Activated CD4-positive, alpha-beta T cell treated with anti-CD3 and anti-CD28 coated beads, Interleukin-2, amount 50 U/mL, for 1 hour (primary cell): ENCODE data around the gene AUTS2.
A peak's percentile ranks its signal among the peaks of the same experiment; 100 is the strongest.

Source experiments
- DNase-seq: peaks from one replicate; pipeline ENCODE4 v3.0.0-alpha.2; 2020

AUTS2 gene

DNA sequence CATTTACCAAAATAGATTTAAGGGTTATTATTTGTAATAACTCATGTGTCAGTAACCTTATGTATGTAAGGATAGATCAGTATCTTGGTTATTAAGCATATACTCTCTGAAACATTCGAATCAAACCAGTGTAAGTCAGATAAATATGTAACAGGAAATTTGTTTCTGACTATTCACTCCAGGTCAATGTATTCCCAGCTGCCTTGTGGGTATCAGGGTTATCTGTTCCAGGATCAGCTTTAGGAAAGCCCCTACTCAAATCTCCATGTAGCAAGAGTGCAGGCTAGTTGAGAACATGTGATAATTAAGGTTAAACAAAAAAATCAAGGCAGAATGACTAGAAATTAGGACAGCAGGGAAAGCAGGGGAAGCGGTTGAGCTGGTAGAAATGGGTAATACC is 201.7 kb downstream of the AUTS2 start:
- no peak for DNase-seq

DNA sequence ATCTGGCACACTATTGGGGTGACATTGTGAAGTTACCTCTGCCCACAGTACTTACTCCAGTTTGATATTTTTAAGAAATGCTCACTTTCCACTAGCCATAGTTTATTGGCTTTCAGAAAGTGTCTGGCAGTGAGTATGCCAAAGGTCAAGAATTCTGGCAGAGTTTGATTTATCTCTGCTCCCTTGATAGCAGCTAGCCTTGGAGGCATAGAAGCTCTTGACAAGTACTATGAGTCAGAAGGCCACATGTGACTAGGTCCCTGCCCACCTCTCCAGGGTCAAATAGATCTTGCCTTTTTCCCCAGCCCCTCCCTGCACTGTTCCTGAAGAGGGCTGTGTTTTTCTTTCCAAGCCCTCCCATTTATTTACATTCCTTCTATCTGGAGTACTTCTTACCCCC is 202.2 kb downstream of the AUTS2 start:
- DNase-seq: no peak

DNA sequence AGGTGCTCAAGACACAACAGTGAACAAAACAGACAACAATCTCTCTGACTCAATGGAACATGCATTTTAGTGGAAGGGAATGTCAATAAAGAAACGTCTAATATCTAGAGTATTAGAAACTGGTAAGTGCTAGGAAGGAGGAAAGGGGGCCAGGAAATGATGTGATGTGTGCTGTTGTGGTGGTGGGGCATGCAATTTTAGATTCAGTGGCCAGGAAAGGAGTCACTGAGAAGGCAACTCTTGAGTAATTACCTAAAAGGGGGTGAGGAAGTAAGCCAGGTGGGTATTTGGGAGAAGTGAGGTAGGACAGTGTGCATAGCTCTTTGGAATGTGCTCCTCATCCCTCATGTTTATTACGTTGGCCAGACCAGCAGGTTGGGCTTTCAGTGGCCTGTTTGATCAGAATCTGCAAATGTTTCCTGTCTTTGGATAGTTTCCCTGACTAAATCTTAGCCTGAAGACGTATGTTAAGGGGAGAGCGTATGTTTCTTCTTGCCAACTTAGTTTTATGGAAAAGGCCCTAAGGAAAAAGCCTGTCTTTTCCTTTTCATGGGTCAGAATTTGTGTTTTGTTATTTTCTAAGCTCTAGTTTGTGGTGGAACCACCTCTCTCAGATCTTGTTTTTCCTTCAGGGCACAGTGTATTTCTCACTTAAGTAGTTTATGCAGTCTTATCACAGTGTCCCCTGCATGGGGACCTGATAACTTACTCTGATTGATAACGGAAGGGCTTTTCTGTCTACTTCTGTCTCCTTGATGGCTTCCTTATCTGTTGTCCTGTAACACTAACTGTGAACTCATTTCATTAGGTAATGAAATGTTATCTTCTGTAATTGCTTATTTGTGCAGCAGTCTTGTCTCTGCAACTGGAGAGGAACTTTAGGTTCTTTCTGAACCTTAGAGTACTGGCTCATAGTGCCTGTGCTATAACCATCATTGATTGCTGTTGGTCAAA is 203.7 kb downstream of the AUTS2 start:
- no peak for DNase-seq

DNA sequence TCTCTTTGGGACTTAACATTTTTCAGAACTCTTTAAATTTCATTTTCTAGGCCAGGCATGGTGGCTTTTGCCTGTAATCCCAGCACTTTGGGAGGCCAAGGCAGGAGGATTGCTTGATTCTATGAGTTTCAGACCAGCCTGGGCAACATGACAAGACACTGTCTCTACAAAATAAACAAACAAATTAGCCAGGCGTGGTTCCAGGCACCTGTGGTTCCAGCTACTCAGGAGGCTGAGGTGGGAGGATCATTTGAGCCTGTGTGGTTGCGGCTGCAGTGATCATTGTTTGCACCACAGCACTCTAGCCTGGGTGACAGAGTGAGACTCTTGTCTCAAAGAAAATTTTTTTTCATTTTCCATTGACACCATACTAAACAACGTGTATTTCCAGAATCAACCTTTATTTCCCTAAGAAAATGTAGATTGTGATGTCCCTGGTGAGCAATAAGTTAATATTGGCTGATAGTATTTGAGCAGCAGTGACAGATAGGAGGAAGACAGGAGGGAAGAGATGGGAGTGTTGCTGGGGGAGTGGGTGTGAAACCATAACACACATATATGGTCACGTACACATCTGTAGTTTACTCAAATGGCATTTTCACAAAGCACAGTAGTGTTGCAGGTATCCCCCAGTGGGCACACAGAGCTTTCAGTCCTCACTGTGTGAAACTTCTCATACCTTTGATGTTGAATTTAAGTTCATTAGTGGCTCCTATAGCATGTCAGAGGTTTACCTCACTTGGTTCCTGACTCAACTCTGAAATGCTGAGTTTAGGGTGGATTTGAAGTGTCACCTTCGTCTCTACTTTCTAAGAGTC is 205.6 kb downstream of the AUTS2 start:
- no peak for DNase-seq

DNA sequence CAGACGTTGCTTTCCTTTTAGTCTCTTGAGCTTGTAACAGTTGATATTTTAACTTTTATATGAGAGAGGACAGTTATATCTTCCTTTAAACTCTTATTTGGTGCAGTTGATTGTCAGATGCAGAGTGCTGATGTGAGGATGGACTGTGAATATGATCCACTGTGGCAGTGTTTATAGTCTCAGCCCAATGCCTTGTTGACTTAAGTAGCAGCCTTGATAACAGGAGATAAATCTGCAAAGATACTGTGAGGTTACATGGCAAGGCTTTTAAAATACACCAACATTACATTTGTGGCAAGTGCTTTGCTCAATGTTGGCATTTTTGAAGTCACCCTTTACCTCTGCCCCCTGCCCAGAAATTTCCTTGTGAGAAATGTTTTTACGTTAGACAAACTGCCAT is 206.7 kb downstream of the AUTS2 start:
- no peak for DNase-seq

DNA sequence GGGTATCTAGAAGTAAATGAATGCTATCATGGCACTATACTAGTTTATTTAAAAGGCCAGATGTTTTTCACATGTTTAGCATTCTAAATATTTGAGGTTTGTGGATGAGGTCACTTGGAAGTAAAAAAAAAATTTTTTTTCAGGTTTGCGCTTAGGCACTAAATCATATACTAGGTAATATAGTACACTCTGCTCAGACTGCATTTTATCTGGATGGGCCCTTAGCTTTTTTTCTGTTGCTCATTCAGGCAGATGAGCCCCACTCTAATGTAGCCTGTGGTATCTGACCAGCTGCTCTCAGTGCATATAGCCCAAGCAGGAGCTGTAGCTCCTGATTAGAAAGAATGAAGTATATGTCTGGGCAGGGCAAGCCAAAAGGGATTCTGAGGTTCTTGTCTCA is 210.1 kb downstream of the AUTS2 start:
- DNase-seq: no peak

DNA sequence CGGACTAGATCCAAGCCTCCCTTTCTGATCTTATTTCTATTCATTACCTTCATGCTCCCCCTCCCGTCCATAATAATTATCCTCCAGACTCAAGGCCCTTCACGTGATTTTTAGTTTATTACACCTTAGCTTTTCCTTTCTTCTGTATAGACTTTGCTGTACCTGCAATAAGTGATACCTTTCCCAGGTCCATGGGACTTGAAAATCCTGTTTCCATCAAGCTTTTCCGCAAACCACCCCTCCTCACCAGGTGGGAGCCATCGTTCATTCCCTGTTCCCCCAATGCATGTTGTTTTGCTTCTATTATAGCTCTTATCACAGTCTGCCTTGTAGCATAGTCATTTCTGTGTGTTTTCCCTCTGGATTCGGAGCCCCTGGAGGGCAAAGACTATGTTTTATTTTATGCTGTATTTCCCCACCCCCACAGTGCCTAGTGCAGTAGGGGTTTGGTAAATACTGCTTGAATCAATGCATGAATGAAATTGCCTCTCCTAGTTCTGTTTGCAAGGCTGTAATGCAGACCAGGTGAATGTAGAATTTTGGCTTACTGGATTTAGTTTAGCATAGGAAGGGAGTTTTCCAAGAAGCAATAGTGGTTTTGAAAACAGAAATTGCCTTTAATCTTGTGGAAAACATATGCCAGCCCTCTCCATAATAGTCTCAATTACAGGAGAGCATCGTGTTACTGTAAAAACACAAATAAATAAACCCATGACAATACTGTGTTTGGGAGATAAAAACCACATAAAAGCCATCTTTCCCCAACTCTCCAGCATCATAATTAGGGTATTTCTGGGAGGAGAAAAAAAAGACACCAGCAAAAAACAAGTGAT is 213.4 kb downstream of the AUTS2 start:
- no peak for DNase-seq

DNA sequence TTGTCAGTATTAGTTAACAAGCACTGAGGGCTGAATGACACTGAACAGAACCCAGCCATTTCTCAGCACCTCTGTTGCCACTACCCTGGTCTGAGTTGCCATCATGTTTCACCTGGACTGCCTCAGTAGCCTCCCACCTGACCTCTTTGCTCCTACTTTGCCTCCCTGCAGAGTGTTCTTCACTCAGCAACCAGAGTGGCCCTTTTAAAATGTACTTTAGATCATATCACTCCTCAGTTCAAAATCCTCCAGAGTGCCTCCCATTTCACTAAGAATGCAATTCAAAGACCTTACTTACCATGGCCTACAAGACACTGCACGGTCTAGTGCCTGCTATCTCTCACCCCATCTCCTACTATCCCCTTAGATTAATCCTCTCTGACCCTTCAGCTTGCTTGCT is 214.5 kb downstream of the AUTS2 start:
- DNase-seq: no peak

DNA sequence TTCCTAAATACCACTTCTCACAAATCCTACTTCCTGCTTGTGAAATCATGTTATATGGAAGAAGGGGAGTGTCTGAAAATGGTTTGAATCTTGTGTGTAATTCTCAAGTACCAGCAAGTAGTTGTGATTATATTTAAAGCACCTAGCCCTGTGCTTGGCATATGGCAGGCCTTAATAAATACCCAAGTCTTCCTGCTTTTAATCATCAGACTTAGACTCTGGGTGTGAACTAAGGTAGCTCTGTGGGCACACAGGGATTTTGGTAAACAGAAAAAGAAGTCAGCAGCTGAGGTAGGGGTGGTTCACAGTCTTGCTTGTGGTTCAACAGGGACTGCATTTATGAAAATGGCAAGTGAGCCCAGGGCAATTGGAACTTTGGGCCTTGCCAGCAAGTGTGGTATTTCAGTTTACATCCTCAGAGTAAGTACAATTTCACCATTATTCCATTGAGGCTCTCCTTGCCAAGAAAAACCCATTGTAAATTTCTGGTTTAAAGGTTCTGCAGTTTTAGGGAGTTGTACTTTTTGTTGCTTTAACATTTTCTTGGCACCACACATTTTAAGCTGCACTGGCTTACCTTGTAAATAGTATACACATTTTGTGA is 215.5 kb downstream of the AUTS2 start:
- no peak for DNase-seq

DNA sequence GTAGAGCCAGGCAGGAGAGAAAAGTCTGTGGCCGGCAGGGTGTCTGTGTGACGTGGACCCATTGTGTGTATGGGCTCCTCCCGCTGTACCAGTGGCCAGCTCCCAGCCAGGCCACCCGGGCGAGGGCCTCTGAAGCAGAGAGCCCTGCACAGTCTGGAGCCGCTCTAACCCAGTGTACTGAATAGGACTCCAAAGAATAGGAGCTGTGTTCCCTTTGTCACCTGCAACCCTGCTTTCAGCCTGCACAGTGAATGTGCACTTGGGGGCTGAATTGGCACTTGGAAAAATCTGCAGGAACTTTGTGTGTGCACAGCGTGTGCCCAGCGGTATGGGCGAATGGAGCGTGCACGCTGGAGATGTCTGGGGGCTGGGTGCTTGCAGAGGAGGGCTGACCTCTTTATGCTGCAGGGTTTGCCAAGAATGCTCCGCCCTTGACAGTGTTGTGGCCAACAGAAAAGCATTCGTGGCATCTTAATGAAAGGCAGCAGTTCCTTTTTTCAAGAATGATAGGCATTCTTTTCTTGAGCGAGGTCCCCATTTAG is 216.2 kb downstream of the AUTS2 start:
- DNase-seq: peak; percentile 0

DNA sequence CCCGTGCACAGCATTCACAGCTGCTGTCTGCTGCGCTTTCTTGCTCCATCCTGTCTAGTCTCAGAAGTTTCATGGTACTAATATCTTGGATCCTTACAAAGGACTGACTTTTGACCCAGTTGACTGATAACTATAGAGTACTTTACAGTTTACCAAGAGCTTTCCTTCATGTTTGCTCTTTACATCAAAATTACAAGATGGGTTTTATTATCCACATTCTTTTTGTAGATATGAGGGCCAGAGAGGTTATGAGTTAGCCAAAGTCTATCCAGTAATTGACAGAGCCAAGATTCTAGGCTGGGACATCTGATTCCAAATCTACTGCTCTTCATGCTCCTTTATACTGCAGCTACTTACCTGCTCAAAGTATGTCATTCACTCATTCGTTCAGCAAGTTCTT is 218.2 kb downstream of the AUTS2 start:
- DNase-seq: no peak

DNA sequence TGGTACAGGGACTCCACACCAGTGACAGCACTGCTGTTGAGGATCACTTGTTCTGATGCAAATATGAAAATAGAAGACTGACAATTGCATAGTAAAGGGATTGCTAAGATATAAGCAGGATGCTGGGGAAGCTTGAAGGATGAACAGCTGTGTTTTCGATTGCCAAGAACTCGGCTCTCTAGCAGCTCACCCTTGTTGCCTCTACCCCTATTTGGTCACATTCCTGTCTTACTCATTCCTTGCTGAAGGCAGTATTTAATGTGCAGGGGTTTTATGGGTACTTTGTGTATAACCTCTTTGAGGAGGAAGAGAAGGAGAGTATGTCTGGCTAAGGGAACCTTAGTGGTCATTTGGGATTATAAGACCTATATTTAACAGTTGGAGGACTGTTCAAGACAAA is 218.8 kb downstream of the AUTS2 start:
- no peak for DNase-seq

DNA sequence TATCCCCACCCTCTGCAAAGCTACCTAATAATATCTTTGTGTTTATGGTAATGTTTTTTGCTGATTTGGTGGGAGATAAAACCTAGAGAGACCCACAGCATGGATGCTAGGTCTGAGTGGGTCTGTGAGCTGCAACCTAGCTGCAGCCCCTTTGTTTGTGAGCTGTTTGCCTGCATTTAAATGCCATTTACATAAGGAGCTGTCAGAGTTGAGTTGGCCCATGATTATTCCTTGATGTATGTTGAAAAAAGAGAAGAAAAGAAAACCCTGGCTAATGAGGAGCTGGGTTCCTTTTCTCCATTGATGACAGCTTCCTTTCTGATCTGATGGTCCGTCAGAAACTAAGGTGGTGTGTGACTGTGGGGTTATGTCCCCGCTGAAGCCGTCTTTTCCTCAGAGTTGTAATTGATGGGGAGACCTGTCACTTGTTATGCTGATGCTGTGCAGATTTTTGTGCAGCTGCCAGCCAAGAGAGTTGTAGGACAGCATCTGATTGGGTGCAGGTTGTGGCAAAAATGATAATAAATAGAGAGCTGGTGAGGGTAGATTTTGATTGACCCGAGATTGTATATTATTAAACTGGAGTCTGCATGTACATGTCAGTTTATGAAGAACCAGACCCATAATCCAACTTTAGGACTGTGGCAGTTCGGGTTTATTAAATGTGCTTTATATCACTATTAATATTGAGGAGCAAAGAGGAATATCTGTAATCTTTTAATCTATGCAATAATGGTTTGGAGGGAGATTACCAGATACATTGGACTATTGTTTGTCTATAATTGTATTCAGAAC is 219.8 kb downstream of the AUTS2 start:
- DNase-seq: no peak

DNA sequence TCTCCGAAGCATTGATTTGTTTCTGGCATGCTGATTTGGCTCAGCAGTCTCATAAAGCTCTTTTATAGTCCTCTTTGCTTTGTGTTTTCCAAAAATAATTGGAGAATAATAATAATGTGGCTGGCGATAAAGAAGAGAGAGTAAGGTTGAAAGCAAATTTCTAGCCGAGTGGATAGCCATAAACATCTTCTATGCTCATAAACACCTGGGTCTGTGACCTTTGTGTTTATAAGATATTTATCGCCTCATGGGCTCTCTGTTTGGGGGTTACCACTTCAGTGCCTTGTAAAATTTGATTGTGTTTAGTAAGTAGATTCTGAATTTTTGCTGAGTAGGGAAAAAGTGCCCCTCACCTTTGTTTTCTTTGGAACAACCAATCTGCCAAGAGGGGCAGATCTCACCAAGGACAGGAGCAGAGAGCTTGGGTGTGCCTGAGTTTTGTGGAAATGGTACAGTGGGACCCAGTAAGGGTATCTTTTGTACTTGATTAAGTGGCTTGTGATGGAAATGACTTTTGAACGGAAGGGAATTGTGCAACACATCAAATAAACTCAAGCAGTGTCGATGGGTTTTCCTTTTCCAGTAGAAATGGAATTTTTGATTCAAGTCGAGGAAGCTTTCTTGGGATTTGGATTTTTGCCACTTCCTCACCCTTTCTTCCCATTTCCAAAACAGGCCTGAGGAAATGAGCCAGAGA is 220.5 kb downstream of the AUTS2 start:
- DNase-seq: no peak

DNA sequence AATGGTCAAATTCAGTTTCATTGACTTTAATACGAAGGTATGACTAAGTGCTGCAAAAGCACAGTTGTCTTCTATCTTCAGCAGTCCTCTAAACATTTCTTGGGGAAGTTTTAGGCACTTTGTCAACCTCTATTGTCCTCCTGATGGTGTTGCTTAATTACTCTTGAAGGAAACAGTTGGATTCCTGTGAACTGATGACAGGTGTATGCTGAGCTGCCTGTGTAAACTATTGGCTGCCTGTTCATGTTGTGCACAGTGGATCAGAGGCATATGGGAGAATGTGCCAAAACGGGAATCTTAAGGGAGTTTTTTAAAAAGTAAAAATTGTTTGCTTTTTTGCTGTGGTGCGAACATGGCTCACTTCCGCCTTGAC is 221.0 kb downstream of the AUTS2 start:
- no peak for DNase-seq

DNA sequence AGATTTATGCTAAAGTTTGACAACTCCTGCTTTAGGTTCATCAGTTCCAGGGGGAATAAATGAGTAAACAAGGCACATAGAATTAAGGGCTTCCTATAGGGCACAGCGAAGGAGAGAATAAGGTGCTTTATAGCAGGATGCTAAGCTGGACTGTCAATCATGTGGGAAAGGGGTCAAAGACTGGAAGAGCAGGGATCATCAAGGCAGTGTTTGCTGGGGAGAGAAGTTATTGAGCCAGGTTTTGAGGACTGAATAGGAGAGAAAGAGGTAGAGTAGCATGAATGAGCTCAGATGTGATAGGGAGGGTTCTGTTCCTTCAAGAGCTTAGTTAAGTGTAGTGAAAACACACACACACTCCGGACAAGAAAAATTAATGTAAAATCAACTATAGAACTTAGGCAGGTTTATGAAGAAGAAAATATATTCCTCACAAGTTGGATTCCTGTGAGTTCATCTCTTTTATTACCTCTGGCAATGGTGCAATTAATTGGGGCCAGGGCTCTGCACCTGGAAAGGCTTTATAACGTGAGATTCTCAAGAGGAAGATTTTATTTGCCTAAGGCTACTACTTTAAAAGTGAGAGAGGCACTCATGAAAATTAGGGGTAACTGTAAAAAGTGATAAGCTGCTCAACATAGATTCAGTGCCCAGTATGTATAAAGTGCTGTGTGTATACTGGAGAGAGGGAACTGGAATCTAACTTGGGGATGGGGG is 222.4 kb downstream of the AUTS2 start:
- no peak for DNase-seq

DNA sequence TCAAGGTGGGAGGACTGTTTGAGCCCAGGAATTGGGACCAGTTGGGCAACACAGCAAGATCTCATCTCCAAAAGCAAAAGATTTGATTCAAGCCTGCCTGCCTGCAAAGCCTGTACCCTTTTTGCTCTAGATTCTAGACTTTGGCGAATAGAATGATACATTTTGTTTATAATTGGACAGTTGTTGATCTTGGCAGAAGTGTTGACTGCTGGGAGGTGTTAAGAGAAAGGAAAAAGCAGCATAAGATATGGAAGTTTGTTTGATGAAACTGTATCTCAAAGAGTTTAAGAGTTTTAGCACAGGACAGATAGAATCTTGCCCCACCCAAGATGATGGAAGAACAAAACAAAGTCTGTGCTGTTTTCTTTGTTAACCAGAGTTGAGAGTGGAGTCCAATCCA is 224.1 kb downstream of the AUTS2 start:
- no peak for DNase-seq

DNA sequence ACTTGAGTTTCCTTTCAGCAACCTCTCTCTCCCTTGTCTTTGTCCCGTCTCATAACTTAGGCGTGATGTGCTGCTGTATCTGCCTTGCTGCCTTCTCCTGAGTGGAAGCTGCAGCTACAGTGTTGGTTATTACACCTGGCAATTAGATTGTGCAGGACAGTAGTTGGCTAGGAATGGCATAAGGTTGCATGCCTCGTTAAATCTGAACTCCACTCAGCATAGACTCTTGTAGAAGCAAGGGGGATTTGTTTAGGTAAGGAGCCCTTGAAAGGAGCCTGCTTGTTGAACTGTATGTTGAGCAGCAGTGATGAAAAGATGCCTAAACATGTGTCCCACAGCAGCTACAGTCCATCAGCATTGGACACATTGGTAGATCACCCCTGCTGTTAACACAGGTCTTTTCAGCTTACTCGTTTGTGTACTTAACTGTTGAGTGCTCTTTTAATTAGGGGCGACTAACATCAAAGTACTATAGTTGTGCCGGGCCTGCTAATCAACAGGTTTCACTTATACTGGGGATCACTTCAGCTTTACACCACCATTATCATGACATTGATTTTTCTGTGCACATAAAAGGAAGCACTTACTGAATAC is 225.0 kb downstream of the AUTS2 start:
- no peak for DNase-seq

DNA sequence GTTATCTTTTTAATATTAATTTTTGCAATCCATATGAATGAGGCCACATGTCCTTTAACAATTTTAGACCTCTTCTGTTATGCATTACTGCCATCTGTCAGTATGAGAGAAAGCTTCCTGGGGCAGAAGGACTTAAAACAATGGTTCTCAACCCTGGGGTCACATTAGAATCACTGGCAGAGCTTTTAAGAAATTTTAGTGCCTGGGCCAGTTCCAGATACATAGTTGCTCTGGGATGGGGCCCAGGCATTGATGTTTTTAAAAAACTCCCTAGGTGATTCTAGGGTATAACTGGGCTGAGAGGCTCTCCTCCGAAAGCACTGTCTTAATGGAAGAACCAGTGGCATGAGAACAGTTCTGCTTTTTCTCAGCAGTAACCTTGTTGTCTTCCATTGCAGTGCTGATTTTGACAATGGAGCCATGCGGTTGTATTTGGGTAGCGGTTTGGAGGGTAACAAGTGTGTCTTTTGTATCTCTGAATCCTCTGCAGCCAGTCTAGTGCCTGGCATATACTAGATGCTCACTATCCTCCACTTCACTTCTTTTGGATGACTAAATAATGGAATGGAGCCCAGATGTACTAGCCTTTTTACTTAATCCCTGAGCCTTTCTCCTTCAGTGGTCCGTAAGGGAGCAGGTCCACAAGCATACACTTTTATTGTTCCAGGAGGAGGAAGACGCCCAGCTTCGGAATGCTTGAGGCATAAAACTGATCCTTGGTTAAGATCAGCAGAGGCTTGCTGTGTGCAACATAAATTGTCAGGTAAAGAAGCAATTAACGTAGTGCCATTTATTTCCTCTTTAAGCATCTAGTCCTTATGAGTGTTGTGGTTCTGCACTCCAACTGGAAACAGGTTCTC is 227.1 kb downstream of the AUTS2 start:
- DNase-seq: no peak
